SU-DHL-6 (cell line): ENCODE results near the gene ZNF516.

Experiments
- H2AFZ ChIP-seq: fragments of 200-600 bp; sonication (generic); 2 replicates; pipeline ENCODE4 v1.6.1; 2014; ENCODE audit warnings: low read depth, mild to moderate bottlenecking, moderate library complexity, mixed read lengths, antibody characterized with exemption, low read length; ENCODE audit not compliant: severe bottlenecking
- H3F3A ChIP-seq: fragments of 200-600 bp; shearing (Covaris generic); 2 replicates; pipeline ENCODE4 v1.6.0; 2016; ENCODE audit warnings: antibody characterized with exemption, mild to moderate bottlenecking; ENCODE audit not compliant: insufficient read depth
- H3K27ac ChIP-seq: fragments of 200-600 bp; sonication (generic); 2 replicates; pipeline ENCODE4 v1.5.1; 2016; ENCODE audit warnings: low read depth, mild to moderate bottlenecking, low read length, moderate library complexity, mixed read lengths
- H3K27me3 ChIP-seq: fragments of 200-600 bp; sonication (generic), shearing (Covaris generic); 2 replicates; pipeline ENCODE4 v1.6.0; 2014; ENCODE audit warnings: mild to moderate bottlenecking, low read length
- H3K36me3 ChIP-seq: fragments of 200-600 bp; sonication (generic); 2 replicates; pipeline ENCODE4 v1.6.1; 2014; ENCODE audit warnings: mild to moderate bottlenecking, low read length, mixed read lengths
- H3K4me2 ChIP-seq: fragments of 300-600, 200-600 bp; shearing (Covaris generic), sonication (generic); 2 replicates; pipeline ENCODE4 v1.6.0; 2014; ENCODE audit warnings: low read length, low read depth, mild to moderate bottlenecking; ENCODE audit not compliant: poor library complexity, severe bottlenecking
- H3K4me3 ChIP-seq: fragments of 200-600 bp; sonication (generic); 2 replicates; pipeline ENCODE4 v1.5.1; 2014; ENCODE audit warnings: antibody characterized with exemption, low read length, mild to moderate bottlenecking, mixed read lengths; ENCODE audit not compliant: insufficient read depth, poor library complexity, severe bottlenecking
- H3K79me2 ChIP-seq: fragments of 200-600 bp; sonication (generic); 2 replicates; pipeline ENCODE4 v1.6.1; 2014; ENCODE audit warnings: mild to moderate bottlenecking, low read length, moderate library complexity; ENCODE audit not compliant: insufficient read depth
- H3K9ac ChIP-seq: fragments of 200-600 bp; sonication (generic); 2 replicates; pipeline ENCODE4 v1.7.0; 2014; ENCODE audit warnings: mild to moderate bottlenecking, low read length
- H3K9me2 ChIP-seq: fragments of 200-600 bp; sonication (generic); replicated peaks from 2 replicates; pipeline ENCODE4 v1.6.1; 2014; ENCODE audit warnings: low read length; ENCODE audit not compliant: insufficient read depth
- H3K9me3 ChIP-seq: fragments of 200-600 bp; sonication (generic); 2 replicates; pipeline ENCODE4 v1.6.1; 2014; ENCODE audit warnings: low read length, mixed read lengths; ENCODE audit not compliant: insufficient read depth
- H4K20me1 ChIP-seq: fragments of 200-600 bp; sonication (generic); 2 replicates; pipeline ENCODE4 v1.6.1; 2014; ENCODE audit warnings: low read depth, mild to moderate bottlenecking, antibody characterized with exemption, low read length, moderate library complexity, mixed read lengths
- CTCF ChIP-seq: fragments of 200-600 bp; sonication (generic); IDR thresholded peaks from one replicate; pipeline ENCODE4 v1.5.1; 2017; ENCODE audit warnings: antibody characterized with exemption, mild to moderate bottlenecking, low read length, moderate library complexity; ENCODE audit not compliant: insufficient read depth, poor library complexity, severe bottlenecking
- EZH2phosphoT487 ChIP-seq: fragments of 200-600 bp; sonication (generic), shearing (Covaris generic); conservative IDR thresholded peaks from 2 replicates; pipeline ENCODE4 v1.6.1; 2018; ENCODE audit warnings: mild to moderate bottlenecking, antibody characterized with exemption, low read length, moderate library complexity, mixed read lengths

ZNF516 gene

DNA sequence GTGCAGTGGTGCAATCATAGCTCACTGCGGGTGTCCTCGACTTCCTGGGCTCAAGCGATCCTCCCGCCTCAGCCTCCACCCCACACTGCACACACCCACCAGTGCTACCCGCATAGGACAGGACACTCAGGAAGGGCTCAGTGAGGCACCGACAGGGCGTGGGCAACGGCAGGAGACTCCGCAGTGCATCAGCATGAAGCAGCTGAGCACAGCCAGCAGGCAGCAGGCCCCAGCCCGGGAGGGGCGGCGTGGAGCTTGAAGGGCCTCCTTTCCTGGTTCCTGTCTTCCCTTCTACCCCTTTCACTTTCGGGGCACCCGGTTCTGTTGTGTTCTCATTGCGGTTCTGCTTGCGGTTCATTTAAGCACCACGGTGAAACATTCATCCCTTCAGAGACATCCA, 89.8 kb downstream of the ZNF516 start:
- Histone ChIP-seq H3K27me3 (no peaks in the 10 kb centered on the region), H3K4me3 (no peak overlapping the region), H3K36me3 (no peaks in the 10 kb centered on the region), H3F3A (no peaks in the 10 kb centered on the region), H3K4me2 (no peak overlapping the region), H3K79me2 (peaks cover 45% of the 10 kb centered on the region), H2AFZ (no peak overlapping the region), H3K27ac (no peak overlapping the region), H3K9me2 (no peaks in the 10 kb centered on the region), H3K9me3 (no peaks in the 10 kb centered on the region), H3K9ac (no peak overlapping the region), H4K20me1 (peaks cover 6% of the 10 kb centered on the region; the same call in 1 of the 2 replicates)
- TF ChIP-seq CTCF (no peak), EZH2phosphoT487 (no peak)

GRCh38 chr18:76404345-76404831, 90.7 kb downstream of the ZNF516 start:
- Histone ChIP-seq H3K36me3 (no peaks in the 10 kb centered on the region), H3K79me2 (peaks cover 36% of the 10 kb centered on the region), H3K4me2 (no peak overlapping the region), H3K27ac (no peak overlapping the region), H4K20me1 (peaks cover 6% of the 10 kb centered on the region; the same call in 1 of the 2 replicates), H3K9ac (no peak overlapping the region), H3F3A (no peaks in the 10 kb centered on the region), H3K9me3 (no peaks in the 10 kb centered on the region), H3K9me2 (no peaks in the 10 kb centered on the region), H3K27me3 (no peaks in the 10 kb centered on the region), H2AFZ (no peak overlapping the region), H3K4me3 (no peak overlapping the region)
- no peak for TF ChIP-seq CTCF
- no peak for TF ChIP-seq EZH2phosphoT487

- Histone ChIP-seq H3F3A (no peaks in the 10 kb centered on the region), H3K4me2 (no peak overlapping the region), H3K9ac (no peak overlapping the region), H3K4me3 (no peak overlapping the region), H3K27ac (no peak overlapping the region), H3K36me3 (no peaks in the 10 kb centered on the region), H3K27me3 (no peaks in the 10 kb centered on the region), H3K9me3 (no peaks in the 10 kb centered on the region), H2AFZ (no peak overlapping the region), H4K20me1 (peaks cover 12% of the 10 kb centered on the region; the same call in 1 of the 2 replicates), H3K79me2 (peaks cover 35% of the 10 kb centered on the region), H3K9me2 (no peaks in the 10 kb centered on the region)
- TF ChIP-seq CTCF = no peak
- TF ChIP-seq EZH2phosphoT487 = no peak
Observed at GRCh38 chr18:76402026-76402990, 92.7 kb downstream of the ZNF516 start.
